Activated naive CD4-positive, alpha-beta T cell treated with anti-CD3 and anti-CD28 coated beads, Interleukin-2, amount 10 ng/mL, durations not matched to agents 7 days and 5 days (primary cell): Measurements from ENCODE around the gene MAN2B1.
"Not testable (repeated sequence)": the region's sequence is repeated elsewhere in the genome, so short reads cannot be mapped to it uniquely, and the experiment has no call there.

ENCODE experiments used
- CTCF ChIA-PET: fragments of 350-600 bp; sonication (Branson Sonifier 250); formaldehyde crosslinking; loops from one replicate; lab custom pipeline; 2021; ENCODE audit warnings: antibody characterized with exemption; lab: Charles Lee
- DNase-seq: peaks from one replicate; pipeline ENCODE4 v3.0.0-alpha.2; 2020
- H3K27ac Mint-ChIP-seq: one replicate; pipeline ENCODE4 v1.8.0; 2021; ENCODE audit warnings: mild to moderate bottlenecking, moderate library complexity, mixed read lengths
- H3K27me3 Mint-ChIP-seq: one replicate; pipeline ENCODE4 v1.8.0; 2021; ENCODE audit warnings: mild to moderate bottlenecking, mixed read lengths
- H3K36me3 Mint-ChIP-seq: one replicate; pipeline ENCODE4 v1.8.0; 2021; ENCODE audit warnings: mixed read lengths
- H3K4me1 Mint-ChIP-seq: one replicate; pipeline ENCODE4 v1.8.0; 2021; ENCODE audit warnings: mixed read lengths
- H3K4me3 Mint-ChIP-seq: one replicate; pipeline ENCODE4 v1.8.0; 2021; ENCODE audit warnings: mild to moderate bottlenecking, moderate library complexity, mixed read lengths
- H3K9me3 Mint-ChIP-seq: one replicate; pipeline ENCODE4 v1.8.0; 2021; ENCODE audit warnings: mixed read lengths

Gene MAN2B1

GRCh38 chr19:12678039-12678438 is 11.5 kb upstream of the MAN2B1 start:
- not testable (repeated sequence) for H3K27ac Mint-ChIP-seq, DNase-seq, H3K4me3 Mint-ChIP-seq, H3K27me3 Mint-ChIP-seq, H3K9me3 Mint-ChIP-seq
- Mint-ChIP-seq H3K4me1 (peaks cover 31% of the 10 kb centered on the region), H3K36me3 (peaks cover 52% of the 10 kb centered on the region)
- CTCF ChIA-PET, result interaction anchor here (0.7 to 2.2 kb wide), 4 partner anchors 17 to 288 kb away, joined by 3 to 6 read pairs (median 4); partner anchors contain the start of gene ZNF564

- H3K9me3 Mint-ChIP-seq, result no peaks in the 10 kb centered on the region
- H3K27me3 Mint-ChIP-seq, result no peaks in the 10 kb centered on the region
- H3K4me3 Mint-ChIP-seq, result no peak overlapping the region
- no peak for DNase-seq
- no peak overlapping the region for H3K27ac Mint-ChIP-seq
- CTCF ChIA-PET, result interaction anchor here (0.7 to 2.2 kb wide), 8 partner anchors 11 to 171 kb away, joined by 3 to 6 read pairs (median 4); partner anchors contain the start of genes MAN2B1, WDR83 and ZNF564
- peaks cover 31% of the 10 kb centered on the region for H3K4me1 Mint-ChIP-seq
- H3K36me3 Mint-ChIP-seq, result peaks cover 60% of the 10 kb centered on the region
Observed at GRCh38 chr19:12676928-12677327, 10.4 kb upstream of the MAN2B1 start.

GRCh38 chr19:12676384-12676792 is 9.8 kb upstream of the MAN2B1 start:
- CTCF ChIA-PET, result interaction anchor here (0.7 to 6.4 kb wide), 9 partner anchors 10 to 171 kb away, joined by 3 to 35 read pairs (median 4); partner anchors contain the start of genes MAN2B1, WDR83 and ZNF564
- Mint-ChIP-seq H3K27ac (no peak overlapping the region), H3K4me3 (no peak overlapping the region), H3K36me3 (peaks cover 60% of the 10 kb centered on the region), H3K4me1 (peaks cover 35% of the 10 kb centered on the region), H3K27me3 (no peaks in the 10 kb centered on the region), H3K9me3 (no peaks in the 10 kb centered on the region)
- peak; percentile 92 for DNase-seq

- DNase-seq, result no peak
- CTCF ChIA-PET, result interaction anchor here (1.1 to 6.4 kb wide), 6 partner anchors 10 to 172 kb away, joined by 3 to 35 read pairs (median 4); partner anchors contain the start of genes MAN2B1 and WDR83
- H3K4me3 Mint-ChIP-seq, result no peak overlapping the region
- no peaks in the 10 kb centered on the region for H3K27me3 Mint-ChIP-seq
- no peaks in the 10 kb centered on the region for H3K9me3 Mint-ChIP-seq
- peaks cover 32% of the 10 kb centered on the region for H3K4me1 Mint-ChIP-seq
- H3K27ac Mint-ChIP-seq, result no peak overlapping the region
- H3K36me3 Mint-ChIP-seq, result peaks cover 55% of the 10 kb centered on the region
Observed at GRCh38 chr19:12675940-12676339, 9.4 kb upstream of the MAN2B1 start.

GRCh38 chr19:12675399-12675798 is 8.9 kb upstream of the MAN2B1 start:
- Mint-ChIP-seq H3K4me1 (peaks cover 36% of the 10 kb centered on the region), H3K27ac (no peak overlapping the region), H3K36me3 (peaks cover 54% of the 10 kb centered on the region), H3K27me3 (no peaks in the 10 kb centered on the region), H3K9me3 (no peaks in the 10 kb centered on the region), H3K4me3 (no peak overlapping the region)
- CTCF ChIA-PET, result interaction anchor here (1.6 to 6.4 kb wide), 2 partner anchors 112 to 114 kb away, joined by 5 to 35 read pairs; no protein-coding TSS in a partner anchor
- DNase-seq, result no peak

- no peak for DNase-seq
- Mint-ChIP-seq H3K4me1 (peaks cover 47% of the 10 kb centered on the region), H3K27ac (no peak overlapping the region), H3K27me3 (no peaks in the 10 kb centered on the region), H3K9me3 (no peaks in the 10 kb centered on the region), H3K4me3 (no peak overlapping the region), H3K36me3 (peaks cover 46% of the 10 kb centered on the region)
- CTCF ChIA-PET, result interaction anchor here (1.0 to 6.4 kb wide), 10 partner anchors 12 to 749 kb away, joined by 3 to 35 read pairs (median 4); partner anchors contain the start of gene ZNF709
Observed at GRCh38 chr19:12672744-12673143, 6.2 kb upstream of the MAN2B1 start.

- CTCF ChIA-PET, result interaction anchor here (0.6 to 6.4 kb wide), 5 partner anchors 10 to 106 kb away, joined by 3 to 35 read pairs (median 5); no protein-coding TSS in a partner anchor
- Mint-ChIP-seq H3K36me3 (peaks cover 28% of the 10 kb centered on the region), H3K27me3 (no peaks in the 10 kb centered on the region), H3K4me3 (peak overlapping the region; percentile 82), H3K9me3 (no peaks in the 10 kb centered on the region), H3K27ac (peak overlapping the region; percentile 99), H3K4me1 (peaks cover 51% of the 10 kb centered on the region)
- no peak for DNase-seq
Observed at GRCh38 chr19:12670159-12670928, 3.8 kb upstream of the MAN2B1 start.

- H3K4me1 Mint-ChIP-seq, result peaks cover 59% of the 10 kb centered on the region
- H3K27ac Mint-ChIP-seq, result peak overlapping the region; percentile 99
- H3K9me3 Mint-ChIP-seq, result no peaks in the 10 kb centered on the region
- H3K4me3 Mint-ChIP-seq, result peak overlapping the region; percentile 82
- DNase-seq, result peak; percentile 78
- no peaks in the 10 kb centered on the region for H3K27me3 Mint-ChIP-seq
- peaks cover 30% of the 10 kb centered on the region for H3K36me3 Mint-ChIP-seq
- CTCF ChIA-PET, result interaction anchor here (0.6 to 1.3 kb wide), 2 partner anchors 30 to 59 kb away, joined by 3 read pairs; no protein-coding TSS in a partner anchor
Observed at GRCh38 chr19:12669270-12670158, 3.0 kb upstream of the MAN2B1 start.

GRCh38 chr19:12668932-12669269 is 2.4 kb upstream of the MAN2B1 start:
- Mint-ChIP-seq H3K27ac (peak overlapping the region; percentile 99), H3K4me3 (peak overlapping the region; percentile 82), H3K9me3 (no peaks in the 10 kb centered on the region), H3K4me1 (peaks cover 62% of the 10 kb centered on the region), H3K36me3 (peaks cover 31% of the 10 kb centered on the region), H3K27me3 (no peaks in the 10 kb centered on the region)
- CTCF ChIA-PET, result interaction anchor here (0.9 to 1.3 kb wide), 3 partner anchors 29 to 871 kb away, joined by 3 read pairs; no protein-coding TSS in a partner anchor
- DNase-seq, result peak; percentile 82

GRCh38 chr19:12668346-12668745 is 1.8 kb upstream of the MAN2B1 start:
- Mint-ChIP-seq H3K4me1 (peaks cover 67% of the 10 kb centered on the region), H3K9me3 (no peaks in the 10 kb centered on the region), H3K27me3 (no peaks in the 10 kb centered on the region), H3K36me3 (peaks cover 35% of the 10 kb centered on the region), H3K4me3 (peak overlapping the region; percentile 82), H3K27ac (peak overlapping the region; percentile 99)
- CTCF ChIA-PET, result interaction anchor here (0.7 to 1.0 kb wide), 4 partner anchors 59 to 871 kb away, joined by 3 read pairs; no protein-coding TSS in a partner anchor
- no peak for DNase-seq

GRCh38 chr19:12667731-12668302 is 1.3 kb upstream of the MAN2B1 start:
- H3K4me3 Mint-ChIP-seq, result peak overlapping the region; percentile 82
- no peaks in the 10 kb centered on the region for H3K9me3 Mint-ChIP-seq
- H3K36me3 Mint-ChIP-seq, result peaks cover 38% of the 10 kb centered on the region
- H3K27me3 Mint-ChIP-seq, result no peaks in the 10 kb centered on the region
- DNase-seq, result no peak
- H3K4me1 Mint-ChIP-seq, result peaks cover 68% of the 10 kb centered on the region
- CTCF ChIA-PET, result interaction anchor here (0.7 to 1.0 kb wide), 4 partner anchors 59 to 870 kb away, joined by 3 read pairs; no protein-coding TSS in a partner anchor
- H3K27ac Mint-ChIP-seq, result peak overlapping the region; percentile 99

- Mint-ChIP-seq H3K4me3 (peak overlapping the region; percentile 82), H3K9me3 (no peaks in the 10 kb centered on the region), H3K27me3 (no peaks in the 10 kb centered on the region), H3K4me1 (peaks cover 59% of the 10 kb centered on the region), H3K36me3 (peaks cover 37% of the 10 kb centered on the region), H3K27ac (peak overlapping the region; percentile 75)
- CTCF ChIA-PET, result interaction anchor here (0.7 to 2.0 kb wide), 4 partner anchors 11 to 102 kb away, joined by 3 to 13 read pairs (median 4); no protein-coding TSS in a partner anchor
- peak; percentile 50 for DNase-seq
Observed at GRCh38 chr19:12665671-12666264, 774 bp downstream of the MAN2B1 start.

- H3K4me3 Mint-ChIP-seq, result peak overlapping the region; percentile 82
Observed at GRCh38 chr19:12665281-12665573, 1.3 kb downstream of the MAN2B1 start.

More at GRCh38 chr19:12665281-12665573, 1.3 kb downstream of the MAN2B1 start:
- peak; percentile 82 for DNase-seq
- peaks cover 40% of the 10 kb centered on the region for H3K36me3 Mint-ChIP-seq
- H3K27me3 Mint-ChIP-seq, result no peaks in the 10 kb centered on the region
- CTCF ChIA-PET, result interaction anchor here (1.5 to 2.0 kb wide), 3 partner anchors 25 to 101 kb away, joined by 4 to 13 read pairs (median 5); no protein-coding TSS in a partner anchor
- H3K9me3 Mint-ChIP-seq, result no peaks in the 10 kb centered on the region
- H3K27ac Mint-ChIP-seq, result peak overlapping the region; percentile 75
- H3K4me1 Mint-ChIP-seq, result peaks cover 54% of the 10 kb centered on the region
